HCT116 (cell line): ENCODE results near the gene TEKTIP1. TPM values are rescaled to one million over a fixed set of nuclear protein-coding genes. Genes with fewer than 3 reads are reported as not detected.

Source experiments
- ATAC-seq: fragments of 200-7000 bp; cut with Tn5 transposase; 2 replicates; pipeline ENCODE4 v1.9.1; 2020; ENCODE audit warnings: mild to moderate bottlenecking, moderate library complexity
- BruUV-seq: library from RNA; stranded (reverse); fragments of 400-500 nt; replicated peaks from 2 replicates; lab custom pipeline; 2021; lab: Mats Ljungman, UMichigan
- CTCF ChIA-PET: fragments of 300-600 bp; sonication (Branson Sonifier 250); formaldehyde crosslinking; loops from one replicate; lab custom pipeline; 2021; ENCODE audit warnings: antibody characterized with exemption; lab: Charles Lee
- POLR2A ChIA-PET: fragments of 300-600, 350-600 bp; sonication (Branson Sonifier 250); formaldehyde crosslinking; loops from one replicate; lab custom pipeline; 2021; ENCODE audit warnings: antibody characterized with exemption; lab: Charles Lee
- RAD21 ChIA-PET, 2 experiments: fragments of 300-600 bp; sonication (Branson Sonifier 250); formaldehyde crosslinking; loops; one replicate each; lab custom pipeline; 2023; ENCODE audit warnings: low total read pairs in 2 of 2; ENCODE audit not compliant: uncharacterized antibody in 2 of 2, unreplicated experiment in 2 of 2, low non-redundant PET in 1 of 2; lab: Charles Lee
- DNase-seq: peaks from one replicate; pipeline ENCODE4 v3.0.0-alpha.2; 2010; ENCODE audit warnings: low read depth, low spot score
- H2AFZ ChIP-seq: fragments of 200-600 bp; shearing (Covaris generic), sonication (generic); 2 replicates; pipeline ENCODE4 v1.6.1; 2017; ENCODE audit warnings: low read depth, mixed run types, mixed read lengths, antibody characterized with exemption, low read length; ENCODE audit not compliant: poor library complexity, severe bottlenecking
- H3K27ac ChIP-seq: 2 replicates; pipeline ENCODE4 v1.5.1; 2012; ENCODE audit warnings: low read depth, low read length
- H3K27me3 ChIP-seq: fragments of 200-600 bp; sonication (generic); 2 replicates; pipeline ENCODE4 v1.6.1; 2016; ENCODE audit warnings: mixed run types, low read length, mixed read lengths; ENCODE audit not compliant: insufficient read depth
- H3K36me3 ChIP-seq, 2 experiments: fragments of 200-500 bp in 1 of 2; fragments of 200-600 bp in 1 of 2; sonication (Bioruptor generic) in 1 of 2; sonication (generic) in 1 of 2; 2 replicates each; pipeline versions ENCODE4 v1.5.1 to v1.6.1; 2014 to 2016; ENCODE audit warnings: low read length in 2 of 2, inconsistent platforms in 1 of 2, mixed read lengths in 1 of 2, mixed run types in 1 of 2; ENCODE audit not compliant: insufficient read depth in 2 of 2, control insufficient read depth in 1 of 2
- H3K4me1 ChIP-seq, 2 experiments: fragments of 200-600 bp in 1 of 2; sonication (generic) in 1 of 2; 2 replicates each; pipeline versions ENCODE4 v1.5.1 to v1.6.1; 2012 to 2017; ENCODE audit warnings: low read length in 2 of 2, inconsistent platforms in 1 of 2, mild to moderate bottlenecking in 1 of 2, mixed read lengths in 1 of 2, mixed run types in 1 of 2, moderate library complexity in 1 of 2; ENCODE audit not compliant: insufficient read depth in 2 of 2, control insufficient read depth in 1 of 2
- H3K4me2 ChIP-seq: fragments of 200-600 bp; sonication (generic); 2 replicates; pipeline ENCODE4 v1.6.1; 2017; ENCODE audit warnings: mixed run types, low read length, mixed read lengths
- H3K4me3 ChIP-seq, 2 experiments: fragments of 200-600 bp in 1 of 2; sonication (generic) in 1 of 2; replicated peaks in 1 of 2; 2 replicates each; pipeline ENCODE4 v1.5.1; 2011 to 2016; ENCODE audit warnings: low read length in 2 of 2, control low read depth in 1 of 2, low read depth in 1 of 2, mild to moderate bottlenecking in 1 of 2, mixed read lengths in 1 of 2, mixed run types in 1 of 2
- H3K79me2 ChIP-seq: fragments of 200-600 bp; sonication (generic); 2 replicates; pipeline ENCODE4 v1.6.1; 2017; ENCODE audit warnings: mild to moderate bottlenecking, mixed run types, low read length, moderate library complexity, mixed read lengths; ENCODE audit not compliant: insufficient read depth
- H3K9ac ChIP-seq: fragments of 200-600 bp; sonication (generic); 2 replicates; pipeline ENCODE4 v1.6.1; 2016; ENCODE audit warnings: low read length, mixed read lengths
- H3K9me2 ChIP-seq: fragments of 200-600 bp; sonication (generic), shearing (Covaris generic); 2 replicates; pipeline ENCODE4 v1.6.1; 2017; ENCODE audit warnings: mixed run types, mild to moderate bottlenecking, moderate library complexity; ENCODE audit not compliant: insufficient read depth
- H3K9me3 ChIP-seq, 2 experiments: fragments of 200-500 bp in 1 of 2; fragments of 200-600 bp in 1 of 2; sonication (Bioruptor generic) in 1 of 2; sonication (generic) in 1 of 2; 2 replicates each; pipeline ENCODE4 v1.6.1; 2014 to 2017; ENCODE audit warnings: low read length in 2 of 2, mixed read lengths in 2 of 2, inconsistent platforms in 1 of 2, low read depth in 1 of 2, mild to moderate bottlenecking in 1 of 2, mixed run types in 1 of 2, moderate library complexity in 1 of 2; ENCODE audit not compliant: control insufficient read depth in 1 of 2, insufficient read depth in 1 of 2
- H4K20me1 ChIP-seq: fragments of 200-600 bp; sonication (generic), shearing (Covaris generic); 2 replicates; pipeline ENCODE4 v1.6.1; 2017; ENCODE audit warnings: mixed run types, mild to moderate bottlenecking, moderate library complexity; ENCODE audit not compliant: insufficient read depth
- CEBPB ChIP-seq: IDR thresholded peaks from 2 replicates; pipeline ENCODE4 v1.6.1; 2012; ENCODE audit warnings: low read depth
- ELF1 ChIP-seq: IDR thresholded peaks from 2 replicates; pipeline ENCODE4 v1.6.1; 2012; ENCODE audit warnings: low read depth, borderline replicate concordance
- EZH2phosphoT487 ChIP-seq: fragments of 200-600 bp; IDR thresholded peaks from 2 replicates; pipeline ENCODE4 v1.6.1; 2018; ENCODE audit warnings: antibody characterized with exemption, borderline replicate concordance
- REST ChIP-seq: IDR thresholded peaks from 2 replicates; pipeline ENCODE4 v1.6.1; 2012; ENCODE audit warnings: low read depth
- TCF7L2 ChIP-seq: IDR thresholded peaks from 2 replicates; pipeline ENCODE4 v1.7.0; 2011; ENCODE audit warnings: borderline replicate concordance, inconsistent platforms; ENCODE audit not compliant: insufficient read depth, insufficient read length; ENCODE audit errors: extremely low read depth
- YY1 ChIP-seq: IDR thresholded peaks from 2 replicates; pipeline ENCODE4 v1.6.1; 2011; ENCODE audit warnings: low read length, low read depth, moderate library complexity, mild to moderate bottlenecking; ENCODE audit not compliant: insufficient replicate concordance; ENCODE audit errors: extremely low read depth
- ZBTB33 ChIP-seq: IDR thresholded peaks from 2 replicates; pipeline ENCODE4 v1.6.1; 2011; ENCODE audit warnings: mild to moderate bottlenecking, low read length, moderate library complexity; ENCODE audit not compliant: insufficient replicate concordance; ENCODE audit errors: extremely low read depth
- ZFX ChIP-seq: fragments of 450-650 bp; IDR thresholded peaks from 2 replicates; pipeline ENCODE4 v1.6.1; 2017
- ZNF274 ChIP-seq: fragments of 200-500 bp; sonication (Bioruptor generic); IDR thresholded peaks from 2 replicates; pipeline ENCODE4 v1.6.1; 2014; ENCODE audit warnings: mild to moderate bottlenecking, low read depth, low read length, inconsistent platforms
- intact Hi-C: fragments of 100-400 bp; cut with micrococcal nuclease; formaldehyde crosslinking; loops from 2 replicates; pipeline ENCODE4 v1.10.0; 2022
- total RNA-seq: library from RNA; stranded (reverse); gene quantifications from one replicate; pipeline ENCODE4 v1.2.1, GENCODE V29; 2021; ENCODE audit not compliant: unreplicated experiment

The TEKTIP1 gene
- total RNA-seq, 1 experiment from 2014 or later: 1.2 TPM

GRCh38 chr19:3512562-3513228, 26.3 kb upstream of the TEKTIP1 start:
- POLR2A ChIA-PET: no interaction called here

More at GRCh38 chr19:3512562-3513228, 26.3 kb upstream of the TEKTIP1 start:
- BruUV-seq: no TSS peak
- TF ChIP-seq YY1: no peak
- TF ChIP-seq ZFX: no peak
- no peak for TF ChIP-seq CEBPB
- TF ChIP-seq TCF7L2: no peak
- TF ChIP-seq ELF1: no peak
- TF ChIP-seq REST: no peak
- TF ChIP-seq ZNF274: no peak
- TF ChIP-seq ZBTB33: no peak
- no peak for TF ChIP-seq EZH2phosphoT487
- TF ChIP-seq, all 23 proteins: peak for 0
- Histone ChIP-seq H3K9me2 (no peaks in the 10 kb centered on the region), H3K27me3 (no peaks in the 10 kb centered on the region), H3K9ac (no peak overlapping the region), H2AFZ (no peak overlapping the region), H3K79me2 (peaks cover 95% of the 10 kb centered on the region), H3K4me2 (no peak overlapping the region), H3K9me3 (no peaks in the 10 kb centered on the region), H3K36me3 (peaks cover 2 to 12% of the 10 kb centered on the region in 2 experiments; a peak in 2 of 4 replicates), H4K20me1 (no peaks in the 10 kb centered on the region), H3K4me1 (peaks cover 15 to 23% of the 10 kb centered on the region in 2 experiments), H3K27ac (no peak overlapping the region), H3K4me3 (no peak overlapping the region)
- ATAC-seq (no peak), DNase-seq (no peak)
- RAD21 ChIA-PET: no interaction called here
- CTCF ChIA-PET: no interaction called here
- intact Hi-C loops: no loop called here
